H1 (cell line): Measurements from ENCODE around the gene PLXNA3. TPM values are rescaled to one million over a fixed set of nuclear protein-coding genes. Genes with fewer than 3 reads are reported as not detected.

Experiments
- MAX ChIP-seq: IDR thresholded peaks from 2 replicates; pipeline ENCODE4 v1.6.1; 2012; ENCODE audit warnings: inconsistent platforms
- polyA plus RNA-seq, 7 experiments: library from polyadenylated mRNA; depleted of rRNA in 3 of 7; stranded (reverse) in 5 of 7; unstranded in 2 of 7; fragments of >200 nt in 5 of 7; fragments of 200-250 nt in 2 of 7; gene quantifications; 1 replicate in 5 of 7; 2 replicates in 1 of 7; 4 replicates in 1 of 7; pipeline versions ENCODE4 v1.2.1 to v1.2.3, GENCODE V29; 2011 to 2013; ENCODE audit warnings: missing spikeins in 2 of 7, mixed read lengths in 2 of 7
- total RNA-seq: library from RNA; stranded (reverse); fragmentation: NEBNext Ultra II Directional; extraction: Animal tissue kit (Norgen Biotek cat#: 25700); gene quantifications from 2 replicates; pipeline ENCODE4 v1.2.1, GENCODE V29; 2021

PLXNA3 gene
- total and polyA plus RNA-seq, 2 of the 8 experiments (the other 6 are each of a cell fraction or from before 2014, with no cell fraction given): 10.7 to 18.2 TPM

GRCh38 chrX:154466907-154467306 lies 8.8 kb downstream of the PLXNA3 start (continued):
- no peak for TF ChIP-seq MAX
- TF ChIP-seq, all 59 proteins: peak for 0
